ENCODE measurements around the gene PGD. TPM values are rescaled to one million over a fixed set of nuclear protein-coding genes. Genes with fewer than 3 reads are reported as not detected.

The PGD gene
- total RNA-seq, 1 experiment from 2014 or later = 70.6 TPM

- Mint-ChIP-seq H3K9me3 (ENCODE audit: unreplicated experiment) (no peaks in the 10 kb centered on the region), H3K36me3 (ENCODE audit: insufficient read depth, unreplicated experiment) (peaks cover 76% of the 10 kb centered on the region), H3K4me3 (ENCODE audit: unreplicated experiment) (no peak overlapping the region), H3K4me1 (ENCODE audit: insufficient read depth, unreplicated experiment) (no peaks in the 10 kb centered on the region), H3K27ac (ENCODE audit: low read depth, unreplicated experiment) (no peak overlapping the region), H3K27me3 (ENCODE audit: insufficient read depth, unreplicated experiment) (no peaks in the 10 kb centered on the region)
- no peak for DNase-seq (ENCODE audit: unreplicated experiment)
- BruUV-seq (replicated peaks) = no TSS peak
- POLR2A ChIA-PET = no interaction called here
- TF ChIP-seq, protein P1, sequence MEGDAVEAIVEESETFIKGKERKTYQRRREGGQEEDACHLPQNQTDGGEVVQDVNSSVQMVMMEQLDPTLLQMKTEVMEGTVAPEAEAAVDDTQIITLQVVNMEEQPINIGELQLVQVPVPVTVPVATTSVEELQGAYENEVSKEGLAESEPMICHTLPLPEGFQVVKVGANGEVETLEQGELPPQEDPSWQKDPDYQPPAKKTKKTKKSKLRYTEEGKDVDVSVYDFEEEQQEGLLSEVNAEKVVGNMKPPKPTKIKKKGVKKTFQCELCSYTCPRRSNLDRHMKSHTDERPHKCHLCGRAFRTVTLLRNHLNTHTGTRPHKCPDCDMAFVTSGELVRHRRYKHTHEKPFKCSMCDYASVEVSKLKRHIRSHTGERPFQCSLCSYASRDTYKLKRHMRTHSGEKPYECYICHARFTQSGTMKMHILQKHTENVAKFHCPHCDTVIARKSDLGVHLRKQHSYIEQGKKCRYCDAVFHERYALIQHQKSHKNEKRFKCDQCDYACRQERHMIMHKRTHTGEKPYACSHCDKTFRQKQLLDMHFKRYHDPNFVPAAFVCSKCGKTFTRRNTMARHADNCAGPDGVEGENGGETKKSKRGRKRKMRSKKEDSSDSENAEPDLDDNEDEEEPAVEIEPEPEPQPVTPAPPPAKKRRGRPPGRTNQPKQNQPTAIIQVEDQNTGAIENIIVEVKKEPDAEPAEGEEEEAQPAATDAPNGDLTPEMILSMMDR (IDR thresholded peaks at IDR 0.05; ENCODE audit: unreplicated experiment) = no peak
- CTCF ChIA-PET = interaction anchor here (0.7 to 2.3 kb wide), 3 partner anchors 24 to 1858 kb away, joined by 3 to 13 read pairs (median 4); no protein-coding TSS in a partner anchor
- intact Hi-C loops (cut with micrococcal nuclease) = no loop called here
Observed at GRCh38 chr1:10467078-10467477, 68.2 kb downstream of the PGD start.

DNA sequence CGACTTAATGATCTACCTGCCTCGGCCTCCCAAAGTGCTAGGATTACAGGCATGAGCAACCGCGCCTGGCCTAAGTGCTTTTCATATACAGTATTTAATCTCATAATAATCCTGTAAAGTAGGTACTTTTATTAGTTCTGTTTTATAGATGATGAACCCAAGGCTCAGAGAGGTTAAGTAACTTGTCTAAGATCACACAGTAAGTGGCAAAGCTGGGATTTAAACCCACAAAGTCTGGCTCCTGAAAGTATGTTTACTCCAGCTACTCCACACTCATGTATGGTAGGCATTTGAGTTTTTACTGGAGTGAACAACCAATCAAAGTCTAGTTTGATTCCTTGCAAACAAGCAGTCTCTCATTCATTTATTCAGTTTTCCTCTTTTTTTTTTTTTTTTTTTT, 71.2 kb downstream of the PGD start:
- no peaks in the 10 kb centered on the region for H3K27me3 Mint-ChIP-seq (ENCODE audit: insufficient read depth, unreplicated experiment)
- TF ChIP-seq, protein P1 (IDR thresholded peaks at IDR 0.05; ENCODE audit: unreplicated experiment) = no peak
- ChIA-PET CTCF (no interaction called here), POLR2A (interaction anchor here (1.8 kb wide), 1 partner anchor 13 kb away, joined by 4 read pairs; no protein-coding TSS in a partner anchor)
- no TSS peak for BruUV-seq (replicated peaks)
- peaks cover 48% of the 10 kb centered on the region for H3K36me3 Mint-ChIP-seq (ENCODE audit: insufficient read depth, unreplicated experiment)
- H3K9me3 Mint-ChIP-seq (ENCODE audit: unreplicated experiment) = no peaks in the 10 kb centered on the region
- intact Hi-C loops (cut with micrococcal nuclease) = no loop called here
- no peak overlapping the region for H3K4me3 Mint-ChIP-seq (ENCODE audit: unreplicated experiment)
- H3K27ac Mint-ChIP-seq (ENCODE audit: low read depth, unreplicated experiment) = no peak overlapping the region
- H3K4me1 Mint-ChIP-seq (ENCODE audit: insufficient read depth, unreplicated experiment) = no peaks in the 10 kb centered on the region
- no peak for DNase-seq (ENCODE audit: unreplicated experiment)

Other genes with a start within 250 kb of the PGD start
- gene KIF1B, start 188.5 kb upstream of the PGD start, total RNA-seq (2022) = 34.2 and 35.9 TPM in 2 replicates
- gene CENPS, start 31.4 kb downstream of the PGD start, total RNA-seq (2022) = 19.0 and 19.4 TPM in 2 replicates
- gene CORT, start 51.0 kb downstream of the PGD start, total RNA-seq (2022) = 0.66 TPM in 1 of 2 replicates, not detected in the other
- gene DFFA, start 73.5 kb downstream of the PGD start, total RNA-seq (2022) = 51.3 and 55.7 TPM in 2 replicates
- gene PEX14, start 75.9 kb downstream of the PGD start, total RNA-seq (2022) = 22.2 and 26.6 TPM in 2 replicates

Data from MCF 10A (cell line).